GM21381 (cell line): ENCODE data around the gene TMEM240.
"Not testable (repeated sequence)": the region's sequence is repeated elsewhere in the genome, so short reads cannot be mapped to it uniquely, and the experiment has no call there.

ENCODE experiments used
- ATAC-seq: cut with Tn5 transposase; IDR thresholded peaks from one replicate; pipeline ENCODE4 v1.9.1; 2021; ENCODE audit warnings: mild to moderate bottlenecking, moderate library complexity; ENCODE audit not compliant: unreplicated experiment

The TMEM240 gene

DNA sequence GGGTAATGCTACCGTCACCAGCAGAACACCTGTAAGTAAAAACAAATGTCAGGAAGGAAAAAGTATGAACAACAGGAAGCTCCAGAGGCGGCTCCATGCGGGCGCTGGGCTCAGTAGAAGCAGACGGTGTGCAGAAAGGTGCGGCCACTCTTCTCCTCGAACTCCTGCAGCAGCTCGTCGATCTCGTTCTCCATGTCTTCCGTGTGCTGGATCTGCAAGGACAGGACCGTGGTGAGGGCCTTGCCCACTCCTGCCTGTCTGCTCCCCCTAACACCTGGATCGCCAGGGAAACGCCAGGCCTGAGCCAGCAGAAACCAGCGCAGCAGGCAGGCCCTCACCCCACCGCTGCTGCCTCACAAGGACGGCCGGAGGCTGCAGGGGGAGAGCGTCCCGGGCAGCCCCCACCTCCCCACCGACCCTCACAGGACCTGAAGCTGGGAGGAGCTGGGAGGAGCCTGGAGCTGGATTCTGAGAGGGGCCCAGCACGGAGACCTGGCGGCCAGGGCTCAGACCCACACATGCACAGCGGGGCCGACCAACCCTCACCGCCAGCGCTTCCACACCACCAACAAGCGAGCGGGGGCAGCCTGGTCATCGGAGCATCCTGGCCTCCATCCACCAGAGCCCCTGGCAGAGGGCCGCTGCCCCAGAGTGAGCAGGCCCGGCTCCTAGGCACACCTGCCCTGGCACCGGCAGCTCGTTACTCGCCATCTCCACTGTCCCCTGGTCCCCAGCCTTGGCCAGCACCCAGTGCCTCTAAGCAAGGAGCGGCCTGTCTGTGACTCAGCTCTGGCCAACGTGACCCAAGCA is 1.7 kb upstream of the TMEM240 start:
- no peak for ATAC-seq

DNA sequence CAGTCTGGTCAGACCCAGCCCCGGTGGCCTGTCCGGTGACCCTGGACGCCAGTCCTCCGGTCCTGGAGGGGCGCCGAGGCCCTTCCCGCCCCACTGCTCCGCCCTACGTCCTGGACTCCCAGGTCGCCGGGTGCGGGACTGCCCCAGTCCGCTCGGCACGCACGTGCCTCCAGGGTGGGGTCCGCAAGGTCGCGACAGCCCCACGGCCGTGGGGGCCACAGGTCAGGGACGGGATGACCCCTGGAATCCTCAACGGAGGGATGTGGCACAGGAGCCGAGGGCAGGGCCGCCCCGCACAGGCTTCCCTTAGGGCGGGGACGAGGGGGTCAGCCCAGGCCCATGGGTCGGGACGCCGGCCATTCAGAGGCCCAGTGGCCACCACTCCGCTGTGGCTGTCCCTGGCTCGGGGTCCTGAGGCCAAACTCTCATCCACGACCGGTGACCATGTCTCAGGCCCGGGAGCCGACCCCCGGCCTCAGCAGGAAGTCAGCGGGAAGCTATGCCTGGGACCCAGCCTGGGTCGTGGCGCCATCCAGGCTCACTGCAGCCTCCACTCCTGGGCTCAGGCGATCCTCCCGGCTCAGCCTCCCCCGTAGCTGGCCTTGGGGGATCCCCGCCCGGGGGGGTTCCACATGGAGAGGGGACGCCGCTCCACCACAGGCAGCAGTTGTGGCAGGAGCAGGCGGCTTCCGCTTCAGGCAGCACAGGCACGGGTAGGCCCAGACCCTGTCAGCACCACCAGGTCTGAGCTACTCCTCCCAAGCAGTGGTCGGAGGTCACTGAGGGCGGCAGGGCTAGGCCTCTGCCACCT is 599 bp upstream of the TMEM240 start:
- no peak for ATAC-seq

DNA sequence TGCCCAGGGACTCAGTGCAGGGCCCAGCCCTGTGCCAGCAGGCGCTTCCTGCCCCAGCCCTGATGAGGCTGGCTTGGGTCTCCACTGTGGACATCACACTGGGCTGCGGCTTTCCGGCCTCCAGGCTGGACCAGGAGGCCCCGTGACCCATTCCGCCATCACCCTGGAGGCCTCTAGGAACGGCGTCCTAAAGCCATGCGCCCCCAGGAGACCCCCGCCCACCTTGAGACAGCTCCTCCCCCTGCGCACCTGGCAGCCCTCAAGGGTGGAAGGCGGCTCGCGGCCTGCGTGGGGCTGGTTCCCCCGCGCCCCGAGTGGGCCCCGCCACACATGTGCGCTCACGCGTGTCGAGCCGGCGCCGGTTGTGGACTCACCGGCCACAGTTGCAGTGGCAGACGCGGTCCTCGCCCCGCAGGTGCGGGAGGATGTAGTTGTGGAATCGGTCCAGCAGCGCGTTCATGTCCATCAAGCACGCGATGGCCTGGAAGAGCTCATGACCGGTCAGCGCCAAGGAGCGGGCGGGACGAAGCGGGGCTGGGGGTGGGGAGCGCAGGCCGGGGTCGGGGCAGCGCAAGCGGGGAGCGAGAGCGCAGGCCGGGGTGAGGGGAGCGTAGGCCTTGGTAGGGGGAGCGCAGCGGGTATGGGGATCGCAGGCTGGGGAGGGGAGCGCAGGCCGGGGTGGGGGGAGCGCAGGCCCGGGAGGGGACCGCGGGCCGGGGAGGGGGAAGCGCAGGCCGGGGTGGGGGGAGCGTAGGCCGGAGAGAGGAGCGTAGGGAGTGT is 924 bp downstream of the TMEM240 start:
- ATAC-seq = no peak

DNA sequence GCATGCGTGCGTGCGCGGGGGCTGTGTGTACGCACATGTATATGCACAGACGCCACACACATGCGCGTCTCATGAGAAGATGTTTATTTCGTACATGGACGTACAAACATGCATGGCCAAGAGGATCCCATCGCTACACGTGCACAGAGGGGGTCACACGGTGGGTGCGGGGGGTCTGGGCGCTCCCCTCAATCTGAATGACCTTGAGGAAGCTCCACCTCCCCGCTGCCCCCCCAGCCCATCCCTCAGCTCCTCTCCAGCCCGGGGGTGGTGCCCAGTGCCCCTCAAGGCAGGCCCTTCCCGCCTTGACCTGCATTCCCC is 1.5 kb downstream of the TMEM240 start:
- no peak for ATAC-seq

DNA sequence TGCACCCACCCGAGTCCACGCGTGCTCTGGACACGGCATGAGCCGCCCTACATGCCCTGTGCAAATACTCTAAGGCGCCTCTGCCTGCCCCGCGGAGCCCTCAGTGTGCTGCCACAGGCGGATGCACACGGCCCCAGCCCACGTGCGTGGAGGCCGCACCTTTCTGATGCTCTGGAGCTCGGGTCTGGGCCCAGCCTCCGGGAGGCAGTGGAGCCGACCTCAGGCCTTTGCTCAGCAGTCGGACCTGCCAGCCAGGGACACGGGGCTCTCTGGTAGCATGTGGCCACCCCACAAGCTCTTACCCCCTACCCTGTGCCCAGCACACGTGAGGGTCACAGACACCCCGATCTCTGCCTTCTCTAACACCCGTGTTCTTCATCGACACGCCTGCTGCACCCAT is 2.1 kb downstream of the TMEM240 start:
- ATAC-seq = no peak

DNA sequence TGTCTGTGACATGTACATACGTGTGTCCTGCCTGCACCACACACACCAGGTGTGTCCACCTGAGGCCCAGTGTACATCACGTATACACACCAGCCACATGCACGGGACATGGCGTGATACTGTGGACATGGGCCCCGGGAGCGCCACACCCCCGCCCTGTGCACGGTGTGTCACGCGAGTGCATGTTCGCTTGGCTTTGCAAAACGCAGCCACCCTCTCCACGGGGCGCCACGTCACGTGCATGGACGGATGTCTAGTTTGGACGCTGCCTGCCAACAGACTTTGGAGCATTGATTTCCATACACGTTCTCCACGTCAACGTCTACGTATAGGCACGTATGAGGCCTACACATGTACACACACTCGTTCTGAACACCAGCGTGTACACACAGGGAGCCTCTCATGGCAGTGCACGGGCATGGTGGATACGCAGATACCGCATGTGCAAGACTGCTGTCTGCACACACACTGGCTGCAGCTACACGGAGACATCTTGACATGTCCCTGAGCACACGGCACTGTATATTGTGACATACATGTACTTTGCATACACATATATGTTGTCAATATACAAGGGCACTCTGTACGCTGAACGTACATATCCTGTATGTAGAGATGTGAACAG is 2.7 kb downstream of the TMEM240 start:
- no peak for ATAC-seq

DNA sequence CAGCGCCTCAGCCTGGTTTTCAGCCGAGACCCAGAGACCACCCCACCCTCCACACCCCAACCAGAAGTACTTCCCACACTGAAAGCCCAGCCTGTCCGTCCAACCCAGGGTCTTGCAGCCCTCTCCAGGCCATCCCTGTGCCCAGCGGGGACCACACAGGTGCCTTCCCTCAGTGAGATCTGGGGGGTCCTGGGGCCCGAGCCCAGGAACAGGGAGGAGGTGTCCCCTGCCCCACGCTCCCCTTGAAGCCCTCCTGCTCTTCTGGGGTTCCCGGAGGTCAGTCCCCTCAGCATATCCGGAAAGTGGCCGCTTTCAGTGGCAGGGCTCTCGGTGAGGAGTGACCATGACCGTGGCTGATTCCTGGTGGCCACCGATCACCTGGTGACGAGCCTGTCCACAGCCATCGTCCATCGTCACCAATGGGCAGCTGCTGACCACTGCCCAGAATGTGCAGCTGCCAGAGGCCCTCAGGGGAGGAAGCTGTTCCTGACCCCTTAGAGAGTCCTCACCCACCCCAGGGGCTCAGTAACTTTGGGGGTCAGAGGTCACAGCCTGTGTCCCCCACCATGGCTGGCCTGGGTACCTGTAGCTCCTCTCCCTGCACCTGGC is 3.4 kb downstream of the TMEM240 start:
- ATAC-seq = no peak

DNA sequence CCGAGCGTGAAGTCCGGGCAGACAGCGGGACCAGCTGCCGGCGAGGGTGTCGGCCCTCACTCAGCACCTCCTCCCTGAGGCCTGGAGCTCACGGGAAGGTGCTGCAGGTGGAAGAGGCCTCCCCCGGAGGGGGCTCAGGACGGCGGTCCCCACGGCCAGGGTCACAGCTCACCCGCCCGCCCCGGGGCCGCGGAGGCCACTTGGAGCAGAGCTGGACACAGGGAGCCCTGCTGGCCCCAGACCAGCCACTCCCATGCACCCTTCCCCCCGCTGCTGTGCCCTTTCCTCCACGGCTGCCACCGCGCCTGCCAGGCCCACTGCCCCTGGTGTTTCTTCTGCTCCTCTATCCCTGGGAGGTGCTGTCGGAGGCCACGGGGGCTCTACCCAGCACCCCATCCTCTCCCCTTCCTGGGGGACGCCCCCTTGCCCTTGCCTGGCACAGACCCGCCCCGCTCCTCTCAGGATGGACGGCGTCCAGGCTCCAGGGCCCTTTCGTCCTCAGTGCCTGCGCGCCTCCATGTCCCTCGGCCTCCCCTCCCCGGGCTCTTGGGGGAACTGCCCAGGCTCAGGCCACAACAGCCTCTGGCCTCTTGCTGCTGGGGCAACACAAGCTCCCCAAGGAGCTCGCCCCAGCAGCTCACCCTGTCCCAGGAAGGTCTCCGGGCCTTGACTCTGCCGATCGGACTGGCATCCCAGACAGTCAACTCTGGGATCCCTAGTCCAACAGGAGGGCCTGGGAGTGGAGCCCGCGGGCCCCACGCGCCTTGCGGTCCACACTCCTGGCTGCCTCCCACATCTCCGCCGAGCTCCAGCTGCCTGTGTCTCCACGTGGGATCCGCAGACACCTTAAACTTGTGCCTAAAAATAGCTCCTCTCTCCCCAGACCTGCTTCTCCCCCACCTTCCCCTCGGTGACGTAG is 4.1 kb downstream of the TMEM240 start:
- ATAC-seq = no peak

DNA sequence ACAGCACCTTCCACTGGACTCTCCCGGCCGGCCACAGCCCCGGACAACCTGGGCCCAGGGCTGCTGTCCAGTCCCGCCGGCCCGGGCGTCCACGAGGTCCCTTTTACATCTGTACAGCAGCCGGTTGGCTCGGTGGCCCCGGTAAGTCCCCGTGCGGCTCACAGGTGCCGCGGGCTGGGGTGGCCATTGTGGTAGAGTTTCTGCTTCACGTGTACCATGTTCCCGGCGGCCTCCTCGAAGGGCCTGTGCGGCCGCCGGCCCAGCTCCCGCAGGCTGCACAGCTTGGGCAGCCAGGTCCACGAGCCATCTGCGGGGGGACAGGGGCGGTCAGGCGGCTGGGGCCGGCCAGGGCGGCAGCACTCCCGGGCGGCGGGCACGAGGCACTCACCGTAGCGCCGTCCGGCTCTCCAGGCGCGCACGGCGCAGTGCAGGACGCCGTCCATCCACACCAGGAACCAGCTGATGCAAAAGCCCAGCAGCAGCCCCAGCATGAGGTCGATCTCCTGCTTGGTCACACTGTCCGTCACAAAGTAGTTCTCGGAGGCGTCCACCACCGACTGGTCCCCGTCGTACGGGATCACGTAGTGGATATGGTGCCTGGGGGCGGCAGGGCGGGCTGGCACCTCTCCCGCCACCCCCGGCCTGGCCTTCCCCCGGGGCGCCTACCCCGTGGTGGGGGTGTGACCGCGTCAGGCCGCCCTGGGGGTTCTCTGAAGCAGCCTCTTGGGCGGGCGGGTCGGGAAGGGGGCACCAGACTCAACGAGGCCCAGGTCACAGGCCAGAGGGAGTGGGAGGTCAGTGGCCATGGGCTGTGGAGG is 5.0 kb downstream of the TMEM240 start:
- ATAC-seq = no peak

DNA sequence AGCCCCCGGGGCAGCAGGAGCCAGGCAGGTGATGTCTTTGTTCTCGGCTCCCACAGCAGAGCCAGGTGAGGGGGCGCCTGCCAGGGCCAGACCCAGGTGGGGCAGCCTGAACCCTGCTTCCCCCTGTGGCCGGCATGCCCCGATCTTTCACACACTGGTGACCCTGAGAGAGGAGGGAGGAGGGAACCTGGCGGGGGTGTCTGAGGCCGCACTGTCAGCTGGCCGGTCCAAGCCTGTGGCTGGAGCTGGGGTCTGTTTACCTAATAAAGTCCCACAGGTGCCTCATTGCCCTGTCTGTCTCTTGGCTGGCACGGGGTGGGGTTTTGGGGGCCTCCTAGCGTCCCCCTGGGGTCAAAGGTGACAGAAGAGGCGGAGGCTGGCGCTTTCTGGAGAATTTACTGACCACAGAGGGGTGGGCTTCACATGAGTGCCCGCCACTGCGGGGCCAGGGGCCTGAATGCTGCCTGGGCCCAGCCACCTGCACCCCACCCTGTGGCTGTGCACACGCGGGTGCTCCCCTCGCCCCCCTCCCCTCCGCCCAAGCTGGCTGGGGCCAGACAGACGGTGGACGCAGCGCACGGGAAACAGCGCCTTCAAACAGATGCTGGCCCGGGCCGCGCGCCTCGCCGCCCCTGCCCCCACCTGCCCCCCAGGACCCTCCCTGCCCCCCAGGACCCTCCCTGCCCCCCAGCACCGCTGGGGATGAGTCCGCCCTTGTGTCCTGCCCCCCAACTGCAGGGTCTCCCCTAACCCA is 5.8 kb downstream of the TMEM240 start:
- no peak for ATAC-seq

DNA sequence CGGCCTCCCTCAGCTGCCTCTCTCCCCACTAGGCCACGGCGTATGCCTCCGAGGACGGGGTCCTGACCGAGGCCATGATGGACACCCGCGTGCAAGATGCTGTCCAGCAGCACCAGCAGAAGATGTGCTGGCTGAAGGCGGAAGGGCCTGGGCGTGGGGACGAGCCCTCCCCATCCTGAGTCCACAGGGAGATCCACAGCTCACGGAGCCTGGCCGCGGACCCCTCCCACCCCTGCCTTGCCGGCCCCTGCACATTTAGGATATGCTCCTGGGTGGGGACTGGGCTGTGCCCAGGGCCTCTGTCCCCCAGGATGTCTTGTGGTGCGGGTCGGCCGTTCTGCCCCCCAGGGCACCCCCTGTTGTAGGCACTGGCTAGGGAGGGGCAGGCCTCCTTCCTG is 6.5 kb downstream of the TMEM240 start:
- ATAC-seq = not testable (repeated sequence)

DNA sequence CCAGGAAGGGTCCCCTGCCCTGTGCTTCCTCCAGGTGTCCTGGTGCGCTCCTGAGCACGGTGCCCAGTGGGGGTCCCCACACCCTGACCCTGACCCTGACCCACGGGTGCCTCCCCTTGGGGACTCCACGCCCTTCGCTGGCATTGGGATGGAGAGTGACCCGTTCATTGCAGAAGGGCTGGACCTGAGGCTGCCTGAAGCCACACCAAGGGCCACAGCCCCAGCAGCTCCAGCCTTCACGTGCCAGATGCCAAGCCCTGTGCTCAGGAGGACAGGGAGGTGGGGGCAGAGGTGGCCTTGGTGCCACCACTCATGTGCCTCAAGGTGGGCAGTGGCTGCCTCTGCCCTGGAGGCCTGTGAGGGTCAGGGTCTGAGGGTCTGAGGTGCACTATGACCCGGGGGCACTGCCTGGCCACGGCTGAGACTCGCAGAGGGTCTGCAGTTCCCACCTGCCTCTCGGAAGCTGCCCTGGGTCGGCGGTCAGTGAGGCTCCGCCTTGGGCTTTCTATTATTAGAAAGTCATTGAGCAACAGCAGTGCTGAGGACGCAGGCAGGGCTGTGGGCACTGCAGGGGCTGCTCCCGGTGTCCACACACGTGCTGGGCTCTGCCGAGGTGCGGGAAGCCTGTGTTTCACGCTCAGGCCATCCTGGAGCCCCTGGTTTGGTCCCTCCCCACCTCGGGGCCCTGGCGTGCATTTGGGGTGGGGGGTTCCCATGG is 7.1 kb downstream of the TMEM240 start:
- ATAC-seq = not testable (repeated sequence)

DNA sequence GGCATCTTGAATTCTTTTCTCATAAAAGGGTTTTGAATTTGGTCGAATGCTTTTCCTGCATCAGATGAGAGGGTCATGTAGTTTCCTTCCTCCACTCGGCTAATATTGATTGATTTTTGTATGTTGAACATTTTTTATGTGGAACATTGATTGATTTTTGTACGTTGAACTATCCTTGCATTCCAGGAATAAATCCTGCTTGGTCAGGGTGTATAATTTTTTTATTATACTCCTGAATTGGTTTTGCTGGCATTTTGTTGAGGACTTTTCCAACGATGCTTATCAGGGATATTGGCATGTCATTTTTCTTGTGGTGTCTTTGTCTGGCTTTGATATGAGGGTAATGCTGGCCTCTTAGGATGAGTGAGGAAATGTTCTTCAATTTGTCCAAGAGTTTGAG is 8.5 kb downstream of the TMEM240 start:
- ATAC-seq = no peak

DNA sequence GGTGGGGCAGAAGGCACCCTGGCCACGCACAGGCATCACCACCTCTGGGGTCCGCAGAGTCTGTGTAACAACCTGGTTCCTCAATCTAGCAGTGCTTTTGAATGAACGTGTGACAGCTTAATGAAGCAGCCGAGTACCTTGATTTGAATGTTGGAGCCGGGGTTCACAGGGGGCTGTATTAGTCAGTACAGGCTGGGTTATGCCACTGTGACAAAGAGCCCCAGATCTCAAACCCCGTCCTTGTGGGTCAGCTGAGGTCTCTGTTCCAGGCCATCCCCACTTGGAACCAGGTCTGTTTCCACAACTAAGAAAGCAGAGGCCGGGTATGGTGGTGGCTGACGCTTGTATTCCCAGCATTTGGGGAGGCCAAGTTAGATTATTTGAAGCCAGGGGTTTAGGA is 10.5 kb downstream of the TMEM240 start:
- ATAC-seq = no peak

DNA sequence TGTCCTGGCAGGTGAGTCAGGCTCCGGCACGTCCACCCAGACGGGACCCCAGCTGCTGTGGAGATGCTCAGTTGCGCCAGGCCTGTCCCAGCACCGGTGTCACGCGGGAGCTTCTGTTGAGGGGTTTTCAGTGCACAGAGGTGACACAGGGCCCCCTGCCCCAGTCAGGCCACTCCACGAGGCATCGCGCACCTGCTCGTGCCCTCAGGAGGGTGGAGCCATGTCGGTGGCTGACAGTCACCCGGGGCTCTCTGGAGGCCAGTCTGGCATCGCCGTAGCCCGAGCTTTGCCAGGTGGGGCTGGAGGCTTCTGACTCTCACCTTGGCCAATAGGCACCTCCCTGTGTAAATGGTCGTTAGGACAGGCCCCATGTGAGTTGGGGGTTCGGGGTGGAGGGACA is 11.1 kb downstream of the TMEM240 start:
- no peak for ATAC-seq

DNA sequence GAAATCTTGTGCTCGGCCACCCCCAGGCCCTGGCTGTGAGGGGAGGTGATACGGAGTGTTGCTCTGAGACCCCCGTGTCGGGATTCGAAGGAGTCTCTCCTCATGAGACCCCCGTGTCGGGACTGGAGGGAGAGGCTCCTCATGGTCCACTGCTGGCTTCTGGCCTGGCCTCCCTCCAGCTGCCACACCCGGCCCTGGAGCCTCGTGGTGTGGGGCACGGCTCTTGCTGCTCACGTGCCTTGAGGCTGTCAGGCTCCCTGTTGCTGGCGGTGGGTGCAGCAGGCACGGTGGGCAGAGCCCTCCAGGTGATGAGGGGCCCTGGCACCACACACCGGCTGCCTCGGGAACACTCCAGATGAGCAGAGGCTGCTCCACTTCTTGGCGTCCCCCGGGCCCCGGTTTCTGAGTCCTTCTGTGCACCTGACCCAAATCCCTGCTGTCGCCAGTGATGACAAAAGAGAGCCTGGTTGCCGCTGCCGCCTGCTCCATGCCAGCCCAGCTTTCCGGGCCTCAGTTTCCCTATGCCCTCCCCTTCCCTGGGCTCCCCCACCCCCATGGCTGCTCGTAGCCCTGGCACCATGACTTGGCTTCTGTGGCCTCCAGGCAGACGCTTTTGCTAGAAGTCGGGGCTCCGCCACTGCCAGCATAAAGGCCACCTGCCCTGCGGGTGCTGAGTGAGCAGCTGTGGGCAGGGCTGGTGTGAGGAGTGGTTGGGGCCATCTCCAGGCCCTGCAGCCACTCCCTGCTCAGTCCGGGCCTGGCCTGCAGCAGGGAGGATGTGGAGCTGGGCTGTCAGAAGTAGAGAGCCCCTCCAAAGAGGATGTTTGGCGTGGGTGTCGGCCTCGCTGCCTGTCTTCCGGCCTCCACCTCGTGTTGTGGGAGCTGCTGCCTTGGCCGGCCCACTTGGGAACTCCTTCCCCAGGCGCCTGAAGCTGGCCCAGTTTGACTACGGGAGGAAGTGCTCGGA is 11.8 kb downstream of the TMEM240 start:
- no peak for ATAC-seq
